OCI-LY1 (cell line): ENCODE results near the gene BMPR1B.

Experiments
- CTCF ChIP-seq: fragments of 200-600 bp; sonication (generic), shearing (Covaris generic); IDR thresholded peaks from 2 replicates; pipeline ENCODE4 v1.5.1; 2017; ENCODE audit warnings: mild to moderate bottlenecking, antibody characterized with exemption, low read length, moderate library complexity, mixed read lengths
- EZH2 ChIP-seq: fragments of 200-600 bp; sonication (generic), shearing (Covaris generic); IDR thresholded peaks from 2 replicates; pipeline ENCODE4 v1.8.0; 2017; ENCODE audit warnings: borderline replicate concordance, mixed run types, mild to moderate bottlenecking, antibody characterized with exemption, low read length, moderate library complexity, mixed read lengths

DNA sequence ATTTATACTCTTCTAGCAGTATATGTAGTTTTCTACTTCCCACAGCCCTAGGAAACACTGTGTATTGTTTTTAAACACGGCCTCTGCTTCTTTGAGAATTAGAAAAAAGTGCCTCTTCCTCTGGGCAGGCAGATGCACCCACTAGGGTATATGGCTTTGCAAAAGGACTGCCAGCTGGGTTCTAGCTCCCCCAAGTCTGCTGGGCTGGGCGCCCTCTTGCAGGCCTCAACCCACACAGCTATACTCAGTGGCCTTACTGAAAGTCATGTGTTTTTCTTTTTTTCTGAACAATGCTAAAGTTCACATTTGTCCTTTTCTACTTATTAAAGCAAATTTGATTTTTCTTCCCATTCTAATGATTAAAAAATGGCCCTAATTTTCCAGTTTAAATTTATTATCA is 35.5 kb upstream of the BMPR1B start:
- TF ChIP-seq CTCF, result peak; percentile 37
- no peak for TF ChIP-seq EZH2
